Activated CD8-positive, alpha-beta T cell treated with anti-CD3 and anti-CD28 coated beads for 36 hours (primary cell): ENCODE data around the gene RABEP2. TPM values are rescaled to one million over a fixed set of nuclear protein-coding genes. Genes with fewer than 3 reads are reported as not detected.

Source experiments
- ATAC-seq: fragments of 200-7000 bp; cut with Tn5 transposase; one replicate; pipeline ENCODE4 v1.10.0; 2021; ENCODE audit warnings: mild to moderate bottlenecking, moderate library complexity
- CTCF ChIA-PET: fragments of 350-600 bp; sonication (Branson Sonifier 250); formaldehyde crosslinking; loops from one replicate; lab custom pipeline; 2021; ENCODE audit warnings: antibody characterized with exemption; lab: Charles Lee
- POLR2A ChIA-PET: fragments of 350-600 bp; sonication (Branson Sonifier 250); formaldehyde crosslinking; loops from one replicate; lab custom pipeline; 2021; ENCODE audit warnings: antibody characterized with exemption; lab: Charles Lee
- DNase-seq: peaks from one replicate; pipeline ENCODE4 v3.0.0-alpha.2; 2020
- H3K27ac Mint-ChIP-seq: one replicate; pipeline ENCODE4 v1.8.0; 2021; ENCODE audit warnings: mild to moderate bottlenecking, mixed read lengths
- H3K27me3 Mint-ChIP-seq: one replicate; pipeline ENCODE4 v1.8.0; 2021; ENCODE audit warnings: mixed read lengths
- H3K36me3 Mint-ChIP-seq: one replicate; pipeline ENCODE4 v1.8.0; 2021; ENCODE audit warnings: low read depth, mixed read lengths
- H3K4me1 Mint-ChIP-seq: one replicate; pipeline ENCODE4 v1.8.0; 2021; ENCODE audit warnings: low read depth, mixed read lengths
- H3K4me3 Mint-ChIP-seq: one replicate; pipeline ENCODE4 v1.8.0; 2021; ENCODE audit warnings: mild to moderate bottlenecking, moderate library complexity, mixed read lengths
- H3K9me3 Mint-ChIP-seq: one replicate; pipeline ENCODE4 v1.8.0; 2021; ENCODE audit warnings: mixed read lengths
- intact Hi-C: fragments of 100-400 bp; cut with micrococcal nuclease; formaldehyde crosslinking; loops from one replicate; pipeline ENCODE4 v1.10.0; 2022
- total RNA-seq, 2 experiments: library from RNA; stranded (reverse); gene quantifications; one replicate each; pipeline ENCODE4 v1.2.3, GENCODE V29; 2021
- TF ChIP-seq, protein P1 (sequence below): fragments of 200-600 bp; IDR thresholded peaks from one replicate; pipeline ENCODE4 v1.8.0; 2022; ENCODE audit warnings: antibody characterized with exemption, mild to moderate bottlenecking

RABEP2 gene
- total RNA-seq, 2 experiments from 2014 or later: 13.1 to 14.0 TPM

DNA sequence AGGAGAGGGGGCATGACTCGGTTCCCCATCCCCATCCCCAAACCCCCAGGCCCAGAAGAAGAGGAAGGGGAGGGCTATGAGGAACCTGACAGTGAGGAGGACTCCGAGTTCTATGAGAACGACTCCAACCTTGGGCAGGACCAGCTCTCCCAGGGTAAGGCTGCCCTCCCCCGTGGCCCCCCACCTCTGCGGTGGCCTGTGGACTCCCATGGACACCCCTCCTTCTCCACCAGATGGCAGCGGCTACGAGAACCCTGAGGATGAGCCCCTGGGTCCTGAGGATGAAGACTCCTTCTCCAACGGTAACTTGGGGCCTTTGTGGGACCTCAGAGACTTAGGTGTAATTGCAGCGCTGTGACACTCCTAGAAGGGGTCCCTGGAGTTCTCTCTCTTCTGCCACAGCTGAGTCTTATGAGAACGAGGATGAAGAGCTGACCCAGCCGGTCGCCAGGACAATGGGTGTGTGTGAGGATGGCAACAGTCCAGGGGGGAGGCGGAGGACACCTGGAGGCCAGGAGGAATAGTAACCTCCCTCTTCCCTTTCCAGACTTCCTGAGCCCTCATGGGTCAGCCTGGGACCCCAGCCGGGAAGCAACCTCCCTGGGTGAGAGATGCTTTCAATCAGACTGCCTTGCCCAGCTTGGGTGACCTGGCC is 12.3 kb upstream of the RABEP2 start:
- peak; percentile 19 for DNase-seq
- TF ChIP-seq, protein P1, sequence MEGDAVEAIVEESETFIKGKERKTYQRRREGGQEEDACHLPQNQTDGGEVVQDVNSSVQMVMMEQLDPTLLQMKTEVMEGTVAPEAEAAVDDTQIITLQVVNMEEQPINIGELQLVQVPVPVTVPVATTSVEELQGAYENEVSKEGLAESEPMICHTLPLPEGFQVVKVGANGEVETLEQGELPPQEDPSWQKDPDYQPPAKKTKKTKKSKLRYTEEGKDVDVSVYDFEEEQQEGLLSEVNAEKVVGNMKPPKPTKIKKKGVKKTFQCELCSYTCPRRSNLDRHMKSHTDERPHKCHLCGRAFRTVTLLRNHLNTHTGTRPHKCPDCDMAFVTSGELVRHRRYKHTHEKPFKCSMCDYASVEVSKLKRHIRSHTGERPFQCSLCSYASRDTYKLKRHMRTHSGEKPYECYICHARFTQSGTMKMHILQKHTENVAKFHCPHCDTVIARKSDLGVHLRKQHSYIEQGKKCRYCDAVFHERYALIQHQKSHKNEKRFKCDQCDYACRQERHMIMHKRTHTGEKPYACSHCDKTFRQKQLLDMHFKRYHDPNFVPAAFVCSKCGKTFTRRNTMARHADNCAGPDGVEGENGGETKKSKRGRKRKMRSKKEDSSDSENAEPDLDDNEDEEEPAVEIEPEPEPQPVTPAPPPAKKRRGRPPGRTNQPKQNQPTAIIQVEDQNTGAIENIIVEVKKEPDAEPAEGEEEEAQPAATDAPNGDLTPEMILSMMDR: no peak
- no peaks in the 10 kb centered on the region for H3K27me3 Mint-ChIP-seq
- H3K4me1 Mint-ChIP-seq: peaks cover 13% of the 10 kb centered on the region
- no peaks in the 10 kb centered on the region for H3K9me3 Mint-ChIP-seq
- POLR2A ChIA-PET: interaction anchor here (0.6 to 1.1 kb wide), 4 partner anchors 12 to 421 kb away, joined by 3 to 4 read pairs (median 4); partner anchors contain the start of gene RABEP2
- H3K36me3 Mint-ChIP-seq: no peaks in the 10 kb centered on the region
- ATAC-seq: no peak
- intact Hi-C loops: loop anchor here (5.0 kb wide), 1 partner anchor 65 kb away; no protein-coding TSS in a partner anchor
- no peak overlapping the region for H3K4me3 Mint-ChIP-seq
- CTCF ChIA-PET: interaction anchor here (1.2 to 3.2 kb wide), 2 partner anchors 8 to 13 kb away, joined by 3 to 27 read pairs; partner anchors contain the start of gene NFATC2IP
- no peak overlapping the region for H3K27ac Mint-ChIP-seq

DNA sequence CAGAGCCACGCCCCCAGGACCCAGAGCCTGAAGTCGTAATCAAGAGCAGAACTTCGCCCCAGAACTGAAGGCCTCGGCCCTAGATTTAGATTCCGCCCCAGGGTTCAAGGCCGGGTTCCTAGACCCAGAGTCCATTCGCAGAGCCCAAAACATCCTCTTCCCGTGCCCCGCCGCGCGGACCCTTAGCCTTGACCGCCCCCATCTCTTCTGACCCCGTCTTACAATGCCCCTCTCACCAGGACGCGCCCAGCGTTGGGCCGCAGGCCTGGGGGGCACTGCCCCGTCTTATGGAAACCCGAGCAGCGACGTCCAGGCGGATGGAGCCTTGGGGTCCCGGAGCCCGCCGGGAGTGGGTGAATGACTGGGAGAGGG is 11.7 kb upstream of the RABEP2 start:
- no peaks in the 10 kb centered on the region for H3K9me3 Mint-ChIP-seq
- no peaks in the 10 kb centered on the region for H3K36me3 Mint-ChIP-seq
- ChIA-PET CTCF (interaction anchor here (0.7 to 3.2 kb wide), 4 partner anchors 8 to 14 kb away, joined by 3 to 27 read pairs (median 3); partner anchors contain the start of gene NFATC2IP), POLR2A (interaction anchor here (1.0 to 1.4 kb wide), 5 partner anchors 12 to 101 kb away, joined by 3 to 6 read pairs (median 4); partner anchors contain the start of genes RABEP2 and TUFM)
- peaks cover 13% of the 10 kb centered on the region for H3K4me1 Mint-ChIP-seq
- H3K4me3 Mint-ChIP-seq: peak overlapping the region; percentile 72
- peak overlapping the region; percentile 51 for H3K27ac Mint-ChIP-seq
- intact Hi-C loops: loop anchor here (5.0 kb wide), 1 partner anchor 64 kb away; no protein-coding TSS in a partner anchor
- no peaks in the 10 kb centered on the region for H3K27me3 Mint-ChIP-seq
- no peak for DNase-seq
- TF ChIP-seq, protein P1: no peak
- no peak for ATAC-seq

DNA sequence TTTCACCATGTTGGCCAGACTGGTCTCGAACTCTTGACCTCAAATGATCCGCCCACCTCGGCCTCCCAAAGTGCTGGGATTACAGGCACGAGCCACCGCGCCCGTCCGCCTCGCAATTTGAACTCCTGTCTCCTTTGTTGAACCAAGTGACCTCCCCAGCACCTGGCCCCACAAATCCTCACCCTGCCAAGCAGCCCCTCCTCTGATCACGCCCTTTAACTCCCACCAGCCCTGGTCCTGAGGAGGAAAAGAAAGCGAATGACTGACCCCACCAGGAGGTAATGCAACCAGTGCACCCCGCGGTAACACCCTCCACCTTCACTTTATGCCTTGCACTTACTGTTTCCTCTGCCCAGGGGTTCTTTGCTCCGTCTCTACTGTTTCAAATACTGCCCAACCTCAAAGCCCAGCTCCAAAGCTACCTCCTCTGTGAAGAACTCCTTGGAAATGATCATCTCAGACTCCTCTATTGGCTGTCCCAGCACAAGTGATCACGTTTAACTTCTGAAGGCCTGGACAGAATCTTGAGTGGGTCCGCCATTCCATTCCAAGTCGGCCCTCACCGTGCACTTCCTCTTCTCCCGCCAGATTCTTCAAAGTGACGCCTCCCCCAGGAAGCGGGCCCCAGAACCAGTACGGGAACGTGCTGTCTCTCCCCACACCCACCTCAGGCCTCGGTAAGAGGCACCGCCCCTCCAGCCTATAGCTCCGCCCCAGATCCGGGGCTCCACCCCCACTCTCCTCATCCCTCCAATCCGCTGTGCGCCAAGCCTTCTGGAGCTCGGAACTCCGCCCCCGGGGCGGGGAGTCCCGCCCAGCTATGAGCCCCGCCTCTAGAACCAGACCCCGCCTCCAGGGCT is 11.1 kb upstream of the RABEP2 start:
- no peaks in the 10 kb centered on the region for H3K27me3 Mint-ChIP-seq
- H3K4me3 Mint-ChIP-seq: peak overlapping the region; percentile 72
- no peaks in the 10 kb centered on the region for H3K36me3 Mint-ChIP-seq
- H3K4me1 Mint-ChIP-seq: peaks cover 16% of the 10 kb centered on the region
- intact Hi-C loops: loop anchor here (5.0 kb wide), 1 partner anchor 64 kb away; no protein-coding TSS in a partner anchor
- peak overlapping the region; percentile 51 for H3K27ac Mint-ChIP-seq
- ChIA-PET CTCF (interaction anchor here (0.7 to 3.2 kb wide), 4 partner anchors 9 to 14 kb away, joined by 3 to 27 read pairs (median 3); partner anchors contain the start of gene NFATC2IP), POLR2A (interaction anchor here (1.0 to 1.4 kb wide), 5 partner anchors 11 to 100 kb away, joined by 3 to 6 read pairs (median 3); partner anchors contain the start of genes RABEP2 and TUFM)
- DNase-seq: peak; percentile 93
- ATAC-seq: peak; percentile 100
- no peaks in the 10 kb centered on the region for H3K9me3 Mint-ChIP-seq
- TF ChIP-seq, protein P1: no peak

DNA sequence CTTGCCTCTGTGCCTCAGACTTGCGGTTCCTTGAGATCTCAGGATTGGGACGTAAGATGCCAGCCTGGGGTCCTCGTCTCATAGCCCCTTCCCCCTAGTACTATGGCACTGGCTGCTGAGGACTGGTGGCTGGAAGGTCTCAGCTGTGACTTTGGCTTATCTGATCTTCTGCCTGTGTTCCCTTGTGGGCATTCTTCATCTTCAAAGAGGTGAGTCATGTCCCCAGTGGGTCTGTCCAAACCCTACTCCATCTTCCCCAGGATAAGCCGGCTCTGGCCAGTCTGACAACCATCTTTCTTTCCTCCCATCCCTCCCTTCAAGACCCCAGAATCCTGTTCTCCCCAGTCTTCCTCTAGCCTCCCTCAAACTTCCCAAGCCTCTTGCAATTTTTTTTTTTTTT is 10.3 kb upstream of the RABEP2 start:
- ATAC-seq (no peak), DNase-seq (no peak)
- ChIA-PET CTCF (interaction anchor here (3.2 kb wide), 1 partner anchor 10 kb away, joined by 27 read pairs; no protein-coding TSS in a partner anchor), POLR2A (interaction anchor here (1.1 to 1.4 kb wide), 2 partner anchors 21 to 89 kb away, joined by 3 read pairs; partner anchors contain the start of gene TUFM)
- peaks cover 24% of the 10 kb centered on the region for H3K4me1 Mint-ChIP-seq
- H3K36me3 Mint-ChIP-seq: no peaks in the 10 kb centered on the region
- intact Hi-C loops: loop anchor here (5.0 kb wide), 1 partner anchor 63 kb away; no protein-coding TSS in a partner anchor
- H3K4me3 Mint-ChIP-seq: peak overlapping the region; percentile 72
- TF ChIP-seq, protein P1: no peak
- H3K27me3 Mint-ChIP-seq: no peaks in the 10 kb centered on the region
- no peaks in the 10 kb centered on the region for H3K9me3 Mint-ChIP-seq
- no peak overlapping the region for H3K27ac Mint-ChIP-seq
